ENCODE measurements around the gene CEP104. TPM values are rescaled to one million over a fixed set of nuclear protein-coding genes. Genes with fewer than 3 reads are reported as not detected.
"Not testable (repeated sequence)": the region's sequence is repeated elsewhere in the genome, so short reads cannot be mapped to it uniquely, and the experiment has no call there.

CEP104 gene
- total and polyA plus RNA-seq, 2 donors (not counting 1 experiment from before 2014, with no cell fraction given) = 27.7 to 71.8 TPM

DNA sequence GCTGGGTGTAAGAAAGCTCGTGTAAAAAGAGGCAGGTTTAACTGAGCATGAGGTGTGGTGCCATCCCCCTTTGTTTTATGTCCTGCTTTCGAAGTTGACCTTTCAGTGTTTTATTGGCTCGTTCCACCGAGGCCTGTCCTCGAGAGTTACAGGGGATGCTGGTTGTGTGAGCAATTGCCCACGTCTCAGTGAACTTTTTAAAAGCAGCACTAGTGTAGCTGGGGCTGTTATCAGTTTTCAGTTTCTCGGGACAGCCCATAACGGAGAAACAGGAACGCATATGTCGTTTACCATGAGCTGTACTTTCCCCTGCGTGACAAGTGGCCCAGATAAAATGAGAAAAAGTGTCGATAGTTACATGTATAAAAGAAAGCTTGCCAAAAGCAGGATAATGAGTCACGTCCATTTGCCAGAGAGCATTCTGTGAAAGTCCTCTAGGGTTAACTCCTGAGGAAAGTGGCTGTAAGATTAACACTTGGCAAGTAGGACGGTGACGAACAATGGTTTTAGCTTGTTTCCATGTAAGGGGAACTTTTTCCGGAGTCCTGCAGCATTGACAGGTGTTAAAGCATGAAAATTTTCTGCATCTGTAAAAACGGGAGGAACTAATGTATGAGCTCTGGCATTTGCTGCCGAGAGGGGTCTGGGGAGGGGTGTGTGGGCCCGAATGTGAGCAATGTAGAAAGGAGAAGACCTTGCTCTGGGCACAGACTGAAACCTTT, 52.9 kb downstream of the CEP104 start:
- intact Hi-C loops (cut with micrococcal nuclease) = loop anchor here (5.0 kb wide), 1 partner anchor 352 kb away; the partner anchor contains the start of gene ARHGEF16
- no peaks in the 10 kb centered on the region for H3K36me3 ChIP-seq (replicated peaks in 1 of 2; ENCODE audit: control extremely low read depth in 1 of 2, control insufficient read depth in 1 of 2, extremely low read depth in 1 of 2, insufficient read depth in 2 of 2, low read length in 1 of 2)
- TF ChIP-seq, protein P1, sequence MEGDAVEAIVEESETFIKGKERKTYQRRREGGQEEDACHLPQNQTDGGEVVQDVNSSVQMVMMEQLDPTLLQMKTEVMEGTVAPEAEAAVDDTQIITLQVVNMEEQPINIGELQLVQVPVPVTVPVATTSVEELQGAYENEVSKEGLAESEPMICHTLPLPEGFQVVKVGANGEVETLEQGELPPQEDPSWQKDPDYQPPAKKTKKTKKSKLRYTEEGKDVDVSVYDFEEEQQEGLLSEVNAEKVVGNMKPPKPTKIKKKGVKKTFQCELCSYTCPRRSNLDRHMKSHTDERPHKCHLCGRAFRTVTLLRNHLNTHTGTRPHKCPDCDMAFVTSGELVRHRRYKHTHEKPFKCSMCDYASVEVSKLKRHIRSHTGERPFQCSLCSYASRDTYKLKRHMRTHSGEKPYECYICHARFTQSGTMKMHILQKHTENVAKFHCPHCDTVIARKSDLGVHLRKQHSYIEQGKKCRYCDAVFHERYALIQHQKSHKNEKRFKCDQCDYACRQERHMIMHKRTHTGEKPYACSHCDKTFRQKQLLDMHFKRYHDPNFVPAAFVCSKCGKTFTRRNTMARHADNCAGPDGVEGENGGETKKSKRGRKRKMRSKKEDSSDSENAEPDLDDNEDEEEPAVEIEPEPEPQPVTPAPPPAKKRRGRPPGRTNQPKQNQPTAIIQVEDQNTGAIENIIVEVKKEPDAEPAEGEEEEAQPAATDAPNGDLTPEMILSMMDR (IDR thresholded peaks at IDR 0.05) = no peak
- TF ChIP-seq EZH2 (IDR thresholded peaks at IDR 0.05; ENCODE audit: borderline replicate concordance, insufficient read depth, low read depth, low read length, poor library complexity, severe bottlenecking) = no peak
- peaks cover 30% of the 10 kb centered on the region for H3K27me3 Mint-ChIP-seq
- no peak overlapping the region for H3K4me3 Mint-ChIP-seq
- ChIA-PET CTCF (interaction anchor here (1.4 to 3.6 kb wide), 3 partner anchors 37 to 351 kb away, joined by 3 to 15 read pairs (median 4); no protein-coding TSS in a partner anchor), POLR2A (no interaction called here)
- peaks cover 0 to 7% (median 0%) of the 10 kb centered on the region in 3 donors for H3K9me3 ChIP-seq (ENCODE audit: control extremely low read depth in 1 of 3, control insufficient read depth in 2 of 3, insufficient read depth in 1 of 3, low read length in 2 of 3)
- H3K27me3 ChIP-seq (replicated peaks in 1 of 4; ENCODE audit: control extremely low read depth in 1 of 4, control insufficient read depth in 3 of 4, insufficient read depth in 4 of 4, low read length in 3 of 4) = peaks cover 0 to 14% (median 4%) of the 10 kb centered on the region in 4 experiments
- no peak overlapping the region for H3K4me3 ChIP-seq (ENCODE audit: control extremely low read depth in 1 of 5, extremely low read depth in 1 of 5, insufficient read depth in 1 of 5, low read depth in 2 of 5, low read length in 4 of 5)
- H3K27ac Mint-ChIP-seq = no peak overlapping the region
- no peak for ATAC-seq (ENCODE audit: low read depth)
- H3K27ac ChIP-seq (ENCODE audit: low read length in 2 of 2) = no peak overlapping the region
- no peak overlapping the region for H3K4me2 ChIP-seq (replicated peaks; ENCODE audit: low read depth, low read length, poor library complexity, severe bottlenecking)
- H3K9ac ChIP-seq (ENCODE audit: low read length) = no peak overlapping the region
- 71% methylated on average over 18 of the region's 19 CpGs for WGBS (ENCODE audit: insufficient coverage)
- no peak overlapping the region for H2AFZ ChIP-seq (ENCODE audit: insufficient read depth, low read depth, low read length, poor library complexity, severe bottlenecking)
- peaks cover 4% of the 10 kb centered on the region for H3K4me1 Mint-ChIP-seq
- no peaks in the 10 kb centered on the region for H3K79me2 ChIP-seq (ENCODE audit: control insufficient read depth, insufficient read depth, low read length)
- peaks cover 0 to 3% of the 10 kb centered on the region in 2 donors for H3K4me1 ChIP-seq (ENCODE audit: control insufficient read depth in 2 of 2, insufficient read depth in 2 of 2, low read length in 2 of 2)
- no peak for DNase-seq
- H3K9me3 Mint-ChIP-seq (ENCODE audit: insufficient read depth) = no peaks in the 10 kb centered on the region
- H4K20me1 ChIP-seq (ENCODE audit: control insufficient read depth, insufficient read depth, low read length, poor library complexity, severe bottlenecking) = no peaks in the 10 kb centered on the region

DNA sequence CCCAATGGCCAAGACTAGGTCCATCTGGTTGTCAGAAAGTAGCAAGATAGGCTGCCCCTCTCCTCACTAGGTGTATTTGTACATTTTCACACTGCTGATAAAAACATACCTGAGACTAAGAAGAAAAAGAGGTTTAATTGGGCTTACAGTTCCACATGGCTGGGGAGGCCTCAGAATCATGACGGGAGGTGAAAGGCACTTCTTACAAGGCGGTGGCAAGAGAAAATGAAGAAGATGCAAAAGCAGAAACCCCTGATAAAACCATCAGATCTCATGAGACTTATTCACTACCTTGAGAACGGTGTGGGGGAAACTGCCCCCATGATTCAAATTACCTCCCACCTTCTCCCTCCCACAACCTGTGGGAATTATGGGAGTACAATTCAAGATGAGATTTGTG, 56.2 kb downstream of the CEP104 start:
- DNase-seq; H3K36me3 ChIP-seq (replicated peaks in 1 of 2; ENCODE audit: control extremely low read depth in 1 of 2, control insufficient read depth in 1 of 2, extremely low read depth in 1 of 2, insufficient read depth in 2 of 2, low read length in 1 of 2); H3K9ac ChIP-seq (ENCODE audit: low read length); H3K4me2 ChIP-seq (replicated peaks; ENCODE audit: low read depth, low read length, poor library complexity, severe bottlenecking); H4K20me1 ChIP-seq (ENCODE audit: control insufficient read depth, insufficient read depth, low read length, poor library complexity, severe bottlenecking); POLR2A ChIA-PET; H3K79me2 ChIP-seq (ENCODE audit: control insufficient read depth, insufficient read depth, low read length); ATAC-seq (ENCODE audit: low read depth); H3K27ac Mint-ChIP-seq; H3K9me3 Mint-ChIP-seq (ENCODE audit: insufficient read depth); H3K4me1 ChIP-seq (ENCODE audit: control insufficient read depth in 2 of 2, insufficient read depth in 2 of 2, low read length in 2 of 2); H3K9me3 ChIP-seq (ENCODE audit: control extremely low read depth in 1 of 3, control insufficient read depth in 2 of 3, insufficient read depth in 1 of 3, low read length in 2 of 3); H3K4me3 Mint-ChIP-seq; H3K27ac ChIP-seq (ENCODE audit: low read length in 2 of 2); H3K4me3 ChIP-seq (ENCODE audit: control extremely low read depth in 1 of 5, extremely low read depth in 1 of 5, insufficient read depth in 1 of 5, low read depth in 2 of 5, low read length in 4 of 5): not testable (repeated sequence)
- H2AFZ ChIP-seq (ENCODE audit: insufficient read depth, low read depth, low read length, poor library complexity, severe bottlenecking) = peak overlapping the region; percentile 51
- no CpG with 5 or more reads among the region's 3 CpGs for WGBS (ENCODE audit: insufficient coverage)
- H3K27me3 ChIP-seq (replicated peaks in 1 of 4; ENCODE audit: control extremely low read depth in 1 of 4, control insufficient read depth in 3 of 4, insufficient read depth in 4 of 4, low read length in 3 of 4) = peaks cover 0 to 14% (median 4%) of the 10 kb centered on the region in 4 experiments
- Mint-ChIP-seq H3K27me3 (peaks cover 29% of the 10 kb centered on the region), H3K4me1 (peaks cover 13% of the 10 kb centered on the region)
- CTCF ChIA-PET = interaction anchor here (1.0 to 3.6 kb wide), 4 partner anchors 25 to 348 kb away, joined by 4 to 15 read pairs (median 4); no protein-coding TSS in a partner anchor
- intact Hi-C loops (cut with micrococcal nuclease) = loop anchor here (5.0 kb wide), 1 partner anchor 348 kb away; the partner anchor contains the start of gene ARHGEF16
